SK-MEL-5 (cell line): Measurements from ENCODE around the gene CALML3. TPM values are rescaled to one million over a fixed set of nuclear protein-coding genes. Genes with fewer than 3 reads are reported as not detected.

ENCODE experiments used
- DNase-seq: peaks from one replicate; pipeline ENCODE4 v3.0.0-alpha.2; 2016; ENCODE audit warnings: low read depth, low spot score
- in situ Hi-C: cut with HindIII; loops from 2 replicates; pipeline ENCODE4 v1.10.0; 2016; ENCODE audit warnings: low sequenced_read_pairs, high pct_unique_total_duplicates, low pct_unique_long_range_greater_than_20kb
- total RNA-seq: library from RNA; depleted of rRNA; stranded (reverse); fragments of >200 nt; shearing (Covaris generic); gene quantifications from 2 replicates; pipeline ENCODE4 v1.2.3, GENCODE V29; 2014; rRNA removed

The CALML3 gene
- total RNA-seq, 1 experiment from 2014 or later: not detected

DNA sequence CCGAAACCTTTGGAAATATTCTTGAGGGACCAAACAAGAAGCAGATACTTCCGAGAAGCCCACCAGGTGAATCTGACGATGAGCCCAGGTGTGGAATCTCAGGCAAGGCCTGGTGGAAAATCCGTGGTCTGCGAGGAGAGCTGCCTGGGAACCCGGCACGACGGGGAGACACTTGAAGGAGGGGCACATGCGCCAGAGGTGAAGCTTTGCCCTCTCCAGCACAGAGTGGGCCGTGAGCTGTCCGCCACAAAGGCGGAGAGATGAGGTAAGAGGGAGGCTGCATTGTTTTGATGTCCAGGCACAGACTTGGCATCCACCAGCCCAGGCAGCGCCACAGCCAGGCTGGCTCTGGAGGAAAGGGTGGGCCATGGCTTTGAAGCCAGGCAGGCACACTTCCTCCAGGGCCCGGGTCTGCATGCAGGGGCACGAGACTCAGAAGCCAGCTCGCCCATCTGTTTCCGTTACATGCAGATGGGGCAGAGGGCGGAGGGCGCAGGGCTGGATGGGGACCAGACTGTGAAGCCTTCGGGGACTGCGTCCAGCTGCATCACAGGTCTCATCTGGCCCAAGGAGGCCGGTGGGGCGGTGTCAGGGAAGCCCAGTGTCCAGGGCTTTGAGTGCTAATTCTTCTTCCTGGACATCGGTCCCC lies 45.4 kb downstream of the CALML3 start:
- in situ Hi-C loops: no loop called here

DNA sequence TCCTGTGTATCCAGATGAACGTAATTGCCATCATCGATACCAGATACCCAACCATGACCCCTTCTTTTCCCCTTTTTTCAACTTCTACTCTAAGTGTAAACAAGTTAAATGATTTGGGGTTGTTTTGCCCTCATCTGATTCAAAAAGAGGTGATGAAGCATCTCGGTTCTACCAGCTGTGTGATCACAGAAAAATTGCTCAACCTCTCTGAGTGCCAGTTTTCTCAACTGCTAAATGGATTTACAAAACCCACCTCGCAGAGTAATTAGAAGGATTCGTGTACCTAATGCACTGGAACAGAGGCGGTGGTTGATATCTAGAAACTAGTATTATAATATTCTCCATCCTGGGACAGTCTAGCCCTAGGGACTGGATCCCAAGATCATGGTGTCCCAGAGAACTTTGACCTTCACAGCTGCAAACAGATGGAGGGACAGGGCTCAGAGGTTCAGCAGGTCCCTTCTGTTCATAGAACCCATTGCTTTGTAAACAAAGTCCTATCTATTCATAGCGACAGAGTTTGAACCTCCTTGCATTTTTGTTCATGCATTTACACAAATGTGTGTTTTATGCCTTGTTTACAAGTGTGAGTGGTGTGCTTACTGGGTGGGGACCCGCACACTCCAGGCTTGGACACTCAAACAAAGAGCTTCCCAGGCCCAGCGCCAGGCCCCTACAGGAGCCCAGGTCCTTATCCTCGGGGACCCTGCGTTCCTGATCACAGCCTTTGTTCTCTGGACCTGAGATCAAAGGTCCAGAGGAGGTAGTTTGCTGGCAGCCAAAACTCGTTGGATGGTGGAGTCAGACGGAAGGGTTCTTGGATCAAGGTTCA lies 46.4 kb downstream of the CALML3 start:
- no peak for DNase-seq
- in situ Hi-C loops: no loop called here

More for the DNA sequence above, 45.4 kb downstream of the CALML3 start:
- DNase-seq: no peak

DNA sequence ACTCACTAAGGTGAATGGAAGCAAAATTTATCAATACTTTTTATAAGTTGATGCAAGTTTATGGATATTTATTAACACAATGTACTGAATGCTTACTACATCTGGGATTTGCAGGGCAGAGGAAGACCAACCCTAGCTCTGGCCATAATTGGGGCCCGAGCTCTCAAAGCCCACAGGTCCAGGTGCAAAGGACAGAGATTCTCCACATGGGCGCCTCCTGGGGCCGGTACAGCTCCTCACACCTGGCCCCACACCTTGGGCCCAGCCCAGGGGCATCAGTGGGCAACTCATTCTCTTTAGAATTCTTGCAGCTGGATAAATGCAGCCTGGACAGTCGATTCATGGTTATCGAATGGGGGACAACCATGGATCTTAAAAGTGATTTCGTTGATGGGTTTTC lies 47.1 kb downstream of the CALML3 start:
- no peak for DNase-seq
- in situ Hi-C loops: no loop called here

DNA sequence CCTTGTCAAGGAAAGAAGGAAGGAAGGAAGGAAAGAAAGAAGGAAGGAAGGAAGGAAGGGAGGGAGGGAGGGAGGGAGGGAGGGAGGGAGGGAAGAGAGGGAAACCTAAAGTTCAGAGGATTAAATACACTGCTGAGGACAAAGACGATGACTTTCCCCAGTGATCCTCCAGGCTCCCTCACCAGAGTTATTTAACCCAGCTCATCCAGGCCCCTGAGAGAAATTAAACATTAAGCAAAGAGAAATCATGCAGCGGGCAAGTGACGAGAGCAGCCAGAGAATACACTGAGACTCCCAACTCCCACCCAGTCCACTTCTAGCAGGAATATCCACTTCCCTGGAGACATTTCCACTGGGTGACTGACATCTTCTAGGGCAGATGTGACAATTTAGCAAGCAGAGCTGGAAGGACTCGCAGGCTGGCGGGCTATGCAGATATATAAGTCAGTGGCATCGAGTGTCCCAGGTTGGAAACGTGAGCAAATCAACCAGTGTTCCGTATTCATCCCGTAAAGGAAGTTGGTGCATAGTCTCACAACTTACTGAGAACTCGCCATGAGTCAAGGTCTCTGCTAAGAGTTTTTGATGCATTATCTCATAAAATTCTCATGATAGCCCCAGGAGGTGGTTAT lies 48.7 kb downstream of the CALML3 start:
- in situ Hi-C loops: no loop called here
- DNase-seq: no peak

DNA sequence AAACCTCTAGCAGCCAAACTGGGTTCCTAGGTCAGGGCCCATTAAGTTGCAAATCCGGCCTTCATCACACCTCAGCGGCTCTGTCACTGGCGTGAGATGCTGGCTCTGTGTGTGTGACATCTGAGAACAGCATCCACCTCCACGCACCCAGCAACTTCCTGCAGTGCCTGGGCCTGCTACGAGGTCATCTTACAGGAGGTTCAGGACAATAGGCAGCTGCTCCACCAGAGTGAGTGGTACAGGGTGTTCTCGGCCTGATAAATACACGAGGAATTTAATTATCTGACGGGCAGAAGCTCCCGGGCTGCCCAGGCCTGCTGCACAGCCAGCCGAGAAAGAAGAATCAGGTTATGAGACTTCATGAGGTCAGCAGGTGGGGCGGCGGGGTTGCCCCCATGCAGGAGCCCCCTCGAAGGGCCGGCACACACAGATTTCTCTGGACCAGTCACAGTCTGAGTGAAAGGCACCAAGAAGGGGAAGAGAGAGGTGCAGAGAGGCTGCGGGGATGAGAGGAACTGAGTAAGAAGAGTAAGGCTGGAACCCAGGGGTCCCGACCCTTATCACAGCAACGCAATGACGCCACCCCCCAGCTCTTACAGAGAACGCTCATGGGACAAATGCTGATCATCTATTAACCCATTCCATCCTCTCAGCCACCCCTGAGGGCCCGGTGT lies 49.3 kb downstream of the CALML3 start:
- no peak for DNase-seq
- in situ Hi-C loops: no loop called here

DNA sequence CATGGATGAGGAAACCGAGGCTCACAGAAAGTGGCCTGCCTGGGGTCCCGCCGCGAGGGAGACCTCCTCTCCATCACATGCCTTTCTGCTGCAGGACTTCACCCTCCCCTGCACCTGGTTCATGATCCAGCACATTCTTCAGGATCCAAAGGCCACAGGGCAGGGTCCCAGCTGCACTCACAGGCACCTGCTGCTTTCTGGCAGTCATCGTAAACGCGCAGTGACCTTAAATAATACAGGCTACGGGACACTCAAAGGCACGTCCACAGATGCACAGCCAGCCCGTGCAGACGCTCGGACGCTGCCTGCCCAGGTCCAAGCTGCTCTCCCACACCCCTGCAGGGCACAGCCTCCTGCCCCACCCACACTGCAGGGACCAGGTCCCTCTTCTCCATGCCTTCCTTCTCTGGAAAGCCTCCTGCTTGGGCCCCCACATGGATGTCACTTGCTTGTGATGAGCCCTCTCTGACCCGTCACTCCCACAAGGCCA lies 49.9 kb downstream of the CALML3 start:
- in situ Hi-C loops: no loop called here
- DNase-seq: no peak

DNA sequence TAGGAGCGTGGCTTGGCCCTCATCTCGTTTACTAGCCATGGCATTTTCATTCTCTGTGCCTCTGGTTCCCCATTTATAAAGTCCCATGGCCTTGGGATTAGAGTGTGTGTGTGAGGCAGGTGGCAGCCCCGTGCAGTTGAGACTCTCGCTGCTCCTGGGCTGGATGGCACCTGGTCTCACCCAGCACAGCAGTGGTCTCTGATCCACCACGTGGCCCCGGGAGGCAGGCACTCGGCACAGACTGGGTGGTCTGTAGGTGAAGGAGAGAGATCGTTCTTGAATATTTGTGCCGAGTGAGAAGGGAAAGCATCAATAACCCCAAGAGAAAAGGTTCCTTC lies 50.4 kb downstream of the CALML3 start:
- in situ Hi-C loops: no loop called here

DNA sequence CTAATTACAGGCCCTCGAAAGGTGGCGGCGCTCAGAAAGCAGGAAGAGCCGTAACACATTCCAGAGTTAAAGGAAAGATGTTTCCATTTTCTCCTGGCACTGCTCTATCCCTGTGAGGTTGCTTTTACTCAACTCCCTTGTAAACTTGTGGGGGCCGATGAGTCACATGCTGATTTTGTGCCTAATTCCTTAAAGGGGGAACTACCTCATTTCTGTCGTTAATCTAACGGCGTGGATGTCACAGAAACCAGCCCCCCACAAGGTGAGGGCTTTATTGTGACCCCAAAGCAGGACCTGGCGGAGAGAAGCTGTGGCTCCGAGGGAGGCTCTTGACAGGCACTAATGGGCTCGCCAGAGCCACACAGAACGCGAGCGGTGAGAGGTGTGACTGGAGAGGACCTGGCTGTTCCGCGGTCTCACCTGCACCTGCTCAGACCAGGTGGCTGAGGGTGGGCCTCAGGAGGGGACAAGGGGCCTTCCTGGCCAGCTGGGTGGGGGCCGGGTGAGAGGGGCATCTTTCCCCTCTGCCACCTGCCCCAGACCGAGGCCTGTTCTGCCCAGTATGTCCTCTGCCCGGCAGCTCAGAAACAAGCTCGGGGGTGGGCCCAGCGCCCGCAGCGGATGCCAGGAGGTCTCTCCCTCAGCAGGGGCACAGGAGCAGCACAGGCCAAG lies 50.9 kb downstream of the CALML3 start:
- in situ Hi-C loops: no loop called here
- no peak for DNase-seq

More for the DNA sequence above, 50.4 kb downstream of the CALML3 start:
- DNase-seq: no peak

DNA sequence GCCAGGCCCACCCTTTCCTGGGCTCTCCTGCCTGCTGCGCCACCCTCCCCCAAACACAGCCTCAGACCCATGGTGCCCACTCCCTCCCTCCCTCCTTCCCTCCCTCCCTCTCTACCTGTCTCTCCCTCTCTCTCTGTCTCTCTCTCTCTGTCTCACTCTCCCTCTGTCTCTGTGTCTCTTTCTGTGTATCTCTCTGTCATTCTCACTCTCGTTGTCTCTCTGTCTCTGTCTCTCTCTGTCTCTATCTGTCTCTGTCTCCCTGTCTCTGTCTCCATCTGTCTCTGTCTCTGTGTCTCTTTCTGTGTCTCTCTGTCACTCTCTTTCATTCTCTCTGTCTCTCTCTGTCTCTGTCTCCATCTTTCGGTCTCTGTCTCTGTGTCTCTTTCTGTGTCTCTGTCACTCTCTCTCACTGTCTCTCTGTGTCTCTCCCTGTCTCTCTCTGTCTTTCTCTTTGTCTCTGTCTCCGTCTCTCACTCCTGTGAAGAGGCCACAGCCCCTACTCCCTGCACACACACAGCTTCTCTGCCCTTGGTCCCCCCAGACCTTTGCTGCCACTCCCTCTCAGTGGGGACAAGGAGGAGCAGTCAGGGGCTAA lies 51.5 kb downstream of the CALML3 start:
- in situ Hi-C loops: no loop called here
- DNase-seq: no peak

Other genes with a start within 250 kb of the CALML3 start
- not detected in 2 replicates for gene UCN3, start 160.0 kb upstream of the CALML3 start, total RNA-seq
- 0.08 TPM in 1 of 2 replicates, not detected in the other for gene TUBAL3, start 120.1 kb upstream of the CALML3 start, total RNA-seq
- 12.9 and 13.4 TPM in 2 replicates for gene NET1, start 112.4 kb upstream of the CALML3 start, total RNA-seq
- gene CALML5, start 25.4 kb upstream of the CALML3 start, total RNA-seq: not detected in 2 replicates
- gene ASB13, start 141.6 kb downstream of the CALML3 start, total RNA-seq: 12.7 and 14.6 TPM in 2 replicates
- 49.3 and 52.6 TPM in 2 replicates for gene TASOR2, start 159.9 kb downstream of the CALML3 start, total RNA-seq